CD8-positive, alpha-beta memory T cell (primary cell): ENCODE measurements around the gene GRAMD1C. TPM values are rescaled to one million over a fixed set of nuclear protein-coding genes. Genes with fewer than 3 reads are reported as not detected.

Experiments
- CTCF ChIA-PET: fragments of 350-600 bp; sonication (Branson Sonifier 250); formaldehyde crosslinking; loops from one replicate; lab custom pipeline; 2021; ENCODE audit warnings: antibody characterized with exemption; lab: Charles Lee
- POLR2A ChIA-PET: fragments of 350-600 bp; sonication (Branson Sonifier 250); formaldehyde crosslinking; loops from one replicate; lab custom pipeline; 2021; ENCODE audit warnings: antibody characterized with exemption; lab: Charles Lee
- DNase-seq, 5 donors: peaks; one replicate each; pipeline versions ENCODE4 v3.0.0 to v3.0.0-alpha.2; 2020 to 2022; ENCODE audit warnings: mixed read lengths in 1 of 5
- H3K27ac ChIP-seq: one replicate; pipeline ENCODE4 v1.7.0; 2013; ENCODE audit warnings: low read depth, mild to moderate bottlenecking, low read length, moderate library complexity
- H3K27me3 ChIP-seq: 2 replicates; pipeline ENCODE4 v1.7.0; 2013; ENCODE audit warnings: low read length, mild to moderate bottlenecking; ENCODE audit not compliant: insufficient read depth, poor library complexity, severe bottlenecking
- H3K36me3 ChIP-seq: 2 replicates; pipeline ENCODE4 v1.7.0; 2013; ENCODE audit warnings: mild to moderate bottlenecking, low read length, moderate library complexity; ENCODE audit not compliant: insufficient read depth
- H3K4me1 ChIP-seq: 2 replicates; pipeline ENCODE4 v1.7.0; 2013; ENCODE audit warnings: mild to moderate bottlenecking, low read length, moderate library complexity; ENCODE audit not compliant: insufficient read depth
- H3K4me3 ChIP-seq: 2 replicates; pipeline ENCODE4 v1.7.0; 2013; ENCODE audit warnings: mild to moderate bottlenecking, low read length
- H3K9me3 ChIP-seq: 2 replicates; pipeline ENCODE4 v1.7.0; 2013; ENCODE audit warnings: mild to moderate bottlenecking, low read length
- H3K27ac Mint-ChIP-seq, 8 donors: one replicate each; pipeline ENCODE4 v1.8.0; 2020 to 2021; ENCODE audit warnings: mixed read lengths in 8 of 8, mild to moderate bottlenecking in 6 of 8, inconsistent platforms in 3 of 8, moderate library complexity in 3 of 8
- H3K27me3 Mint-ChIP-seq, 2 donors: one replicate each; pipeline ENCODE4 v1.8.0; 2020 to 2021; ENCODE audit warnings: mixed read lengths in 2 of 2, mild to moderate bottlenecking in 1 of 2, moderate library complexity in 1 of 2
- H3K36me3 Mint-ChIP-seq, 3 donors: one replicate each; pipeline ENCODE4 v1.8.0; 2020 to 2021; ENCODE audit warnings: mixed read lengths in 3 of 3, inconsistent platforms in 1 of 3, mild to moderate bottlenecking in 1 of 3
- H3K4me1 Mint-ChIP-seq, 3 donors: one replicate each; pipeline ENCODE4 v1.8.0; 2020 to 2021; ENCODE audit warnings: mixed read lengths in 3 of 3, inconsistent platforms in 1 of 3, mild to moderate bottlenecking in 1 of 3
- H3K4me3 Mint-ChIP-seq, 7 donors: one replicate each; pipeline ENCODE4 v1.8.0; 2020 to 2021; ENCODE audit warnings: mixed read lengths in 7 of 7, mild to moderate bottlenecking in 6 of 7, moderate library complexity in 4 of 7, inconsistent platforms in 2 of 7
- H3K9me3 Mint-ChIP-seq, 5 donors: one replicate each; pipeline ENCODE4 v1.8.0; 2020 to 2022; ENCODE audit warnings: mixed read lengths in 5 of 5, mild to moderate bottlenecking in 3 of 5, moderate library complexity in 2 of 5, inconsistent platforms in 1 of 5
- polyA plus RNA-seq: library from polyadenylated mRNA; unstranded; fragments of 300-500 nt; fragmentation: Illumina TruSeq; gene quantifications from one replicate; pipeline ENCODE4 v1.2.3, GENCODE V29; 2021
- total RNA-seq, 2 experiments: library from RNA; stranded (reverse); gene quantifications; one replicate each; pipeline ENCODE4 v1.2.3, GENCODE V29; 2021

GRAMD1C gene
- total and polyA plus RNA-seq, 3 experiments from 2014 or later = 0.47 to 0.81 (median 0.68) TPM

- H3K4me1 Mint-ChIP-seq = no peaks in the 10 kb centered on the region
- no peak overlapping the region for H3K4me3 Mint-ChIP-seq
- no peaks in the 10 kb centered on the region for H3K36me3 Mint-ChIP-seq
These were observed 13.9 kb downstream of the GRAMD1C start for GRCh38 chr3:113852506-113852905.

GRCh38 chr3:113867506-113867905 lies 28.9 kb downstream of the GRAMD1C start:
- H3K27me3 ChIP-seq = no peaks in the 10 kb centered on the region
- H3K4me1 Mint-ChIP-seq = no peaks in the 10 kb centered on the region
- CTCF ChIA-PET = no interaction called here
- no peaks in the 10 kb centered on the region for H3K9me3 ChIP-seq
- no peak overlapping the region for H3K4me3 Mint-ChIP-seq
- no peaks in the 10 kb centered on the region for H3K36me3 ChIP-seq
- H3K27ac Mint-ChIP-seq = no peak overlapping the region
- no peak for DNase-seq
- no peak overlapping the region for H3K4me3 ChIP-seq
- H3K27me3 Mint-ChIP-seq = peaks cover 3 to 10% of the 10 kb centered on the region in 2 donors
- peaks cover 0 to 5% (median 2%) of the 10 kb centered on the region in 5 donors for H3K9me3 Mint-ChIP-seq
- no peak overlapping the region for H3K27ac ChIP-seq
- POLR2A ChIA-PET = no interaction called here
- no peaks in the 10 kb centered on the region for H3K4me1 ChIP-seq
- H3K36me3 Mint-ChIP-seq = peaks cover 0 to 4% (median under 1%) of the 10 kb centered on the region in 3 donors

More at GRCh38 chr3:113852506-113852905, 13.9 kb downstream of the GRAMD1C start:
- no peaks in the 10 kb centered on the region for H3K36me3 ChIP-seq
- DNase-seq = no peak
- Mint-ChIP-seq H3K27ac (no peak overlapping the region), H3K9me3 (no peaks in the 10 kb centered on the region), H3K27me3 (no peaks in the 10 kb centered on the region)
- ChIA-PET POLR2A (no interaction called here), CTCF (interaction anchor here (0.8 kb wide), 1 partner anchor 60 kb away, joined by 5 read pairs; no protein-coding TSS in a partner anchor)
- H3K27me3 ChIP-seq = peaks cover 5% of the 10 kb centered on the region
- no peaks in the 10 kb centered on the region for H3K4me1 ChIP-seq
- H3K9me3 ChIP-seq = no peaks in the 10 kb centered on the region
- no peak overlapping the region for H3K27ac ChIP-seq
- H3K4me3 ChIP-seq = no peak overlapping the region

- CTCF ChIA-PET = no interaction called here
- Mint-ChIP-seq H3K27me3 (peaks cover 3 to 4% of the 10 kb centered on the region in 2 donors), H3K4me3 (no peak overlapping the region), H3K36me3 (peaks cover 0 to 4% (median 0%) of the 10 kb centered on the region in 3 donors), H3K4me1 (no peaks in the 10 kb centered on the region), H3K9me3 (peaks cover 0 to 2% (median 0%) of the 10 kb centered on the region in 5 donors), H3K27ac (no peak overlapping the region)
- Histone ChIP-seq H3K4me1 (no peaks in the 10 kb centered on the region), H3K27ac (no peak overlapping the region), H3K27me3 (no peaks in the 10 kb centered on the region), H3K4me3 (no peak overlapping the region), H3K9me3 (no peaks in the 10 kb centered on the region), H3K36me3 (no peaks in the 10 kb centered on the region)
- POLR2A ChIA-PET = no interaction called here
- no peak for DNase-seq
These were observed 34.7 kb downstream of the GRAMD1C start for GRCh38 chr3:113873293-113873692.

GRCh38 chr3:113873814-113874526 lies 35.4 kb downstream of the GRAMD1C start:
- ChIA-PET POLR2A (no interaction called here), CTCF (no interaction called here)
- Mint-ChIP-seq H3K4me1 (no peaks in the 10 kb centered on the region), H3K27ac (no peak overlapping the region), H3K4me3 (no peak overlapping the region), H3K27me3 (peaks cover 0 to 4% of the 10 kb centered on the region in 2 donors), H3K9me3 (no peaks in the 10 kb centered on the region), H3K36me3 (peaks cover 0 to 4% (median 0%) of the 10 kb centered on the region in 3 donors)
- H3K36me3 ChIP-seq = no peaks in the 10 kb centered on the region
- H3K4me1 ChIP-seq = no peaks in the 10 kb centered on the region
- H3K9me3 ChIP-seq = no peaks in the 10 kb centered on the region
- H3K4me3 ChIP-seq = no peak overlapping the region
- DNase-seq = no peak
- no peak overlapping the region for H3K27ac ChIP-seq
- H3K27me3 ChIP-seq = no peaks in the 10 kb centered on the region

GRCh38 chr3:113878403-113878802 lies 39.8 kb downstream of the GRAMD1C start:
- no peak for DNase-seq
- POLR2A ChIA-PET = no interaction called here
- Mint-ChIP-seq H3K36me3 (no peaks in the 10 kb centered on the region), H3K9me3 (no peaks in the 10 kb centered on the region), H3K4me3 (no peak overlapping the region), H3K4me1 (no peaks in the 10 kb centered on the region), H3K27ac (no peak overlapping the region), H3K27me3 (peaks cover 0 to 4% of the 10 kb centered on the region in 2 donors)
- Histone ChIP-seq H3K27ac (no peak overlapping the region), H3K4me3 (no peak overlapping the region), H3K36me3 (no peaks in the 10 kb centered on the region), H3K4me1 (no peaks in the 10 kb centered on the region), H3K27me3 (no peaks in the 10 kb centered on the region), H3K9me3 (no peaks in the 10 kb centered on the region)
- CTCF ChIA-PET = no interaction called here

- no peaks in the 10 kb centered on the region for H3K4me1 ChIP-seq
- no peak for DNase-seq
- no peaks in the 10 kb centered on the region for H3K9me3 ChIP-seq
- POLR2A ChIA-PET = no interaction called here
- Mint-ChIP-seq H3K27me3 (no peaks in the 10 kb centered on the region), H3K4me1 (no peaks in the 10 kb centered on the region), H3K36me3 (no peaks in the 10 kb centered on the region), H3K9me3 (no peaks in the 10 kb centered on the region), H3K4me3 (no peak overlapping the region), H3K27ac (no peak overlapping the region)
- CTCF ChIA-PET = no interaction called here
- H3K4me3 ChIP-seq = no peak overlapping the region
- H3K27me3 ChIP-seq = no peaks in the 10 kb centered on the region
- H3K27ac ChIP-seq = no peak overlapping the region
- no peaks in the 10 kb centered on the region for H3K36me3 ChIP-seq
These were observed 46.5 kb downstream of the GRAMD1C start for GRCh38 chr3:113885050-113885449.

GRCh38 chr3:113890256-113890900 lies 51.8 kb downstream of the GRAMD1C start:
- Histone ChIP-seq H3K36me3 (no peaks in the 10 kb centered on the region), H3K27me3 (no peaks in the 10 kb centered on the region), H3K27ac (no peak overlapping the region), H3K4me3 (no peak overlapping the region), H3K4me1 (no peaks in the 10 kb centered on the region), H3K9me3 (no peaks in the 10 kb centered on the region)
- Mint-ChIP-seq H3K36me3 (peaks cover 0 to 3% (median 0%) of the 10 kb centered on the region in 3 donors), H3K9me3 (no peaks in the 10 kb centered on the region), H3K27ac (peak overlapping the region in 1 of 8 donors; percentile 43), H3K27me3 (no peaks in the 10 kb centered on the region), H3K4me1 (no peaks in the 10 kb centered on the region), H3K4me3 (no peak overlapping the region)
- POLR2A ChIA-PET = no interaction called here
- CTCF ChIA-PET = no interaction called here
- no peak for DNase-seq

- Mint-ChIP-seq H3K27ac (peak overlapping the region in 1 of 8 donors; percentile 26), H3K4me3 (no peak overlapping the region), H3K36me3 (peaks cover 0 to 3% (median 0%) of the 10 kb centered on the region in 3 donors), H3K9me3 (no peaks in the 10 kb centered on the region), H3K27me3 (no peaks in the 10 kb centered on the region), H3K4me1 (peaks cover 6 to 10% (median 9%) of the 10 kb centered on the region in 3 donors)
- ChIA-PET POLR2A (interaction anchor here (0.6 kb wide), 1 partner anchor 270 kb away, joined by 4 read pairs; no protein-coding TSS in a partner anchor), CTCF (interaction anchor here (1.1 kb wide), 1 partner anchor 18 kb away, joined by 3 read pairs; no protein-coding TSS in a partner anchor)
- no peak for DNase-seq
- H3K27me3 ChIP-seq = no peaks in the 10 kb centered on the region
- no peak overlapping the region for H3K4me3 ChIP-seq
- H3K4me1 ChIP-seq = peaks cover 5% of the 10 kb centered on the region
- no peak overlapping the region for H3K27ac ChIP-seq
- no peaks in the 10 kb centered on the region for H3K9me3 ChIP-seq
- H3K36me3 ChIP-seq = no peaks in the 10 kb centered on the region
These were observed 56.3 kb downstream of the GRAMD1C start for GRCh38 chr3:113894927-113895326.
